K562 (cell line): ENCODE results near the gene KLHL12. TPM values are rescaled to one million over a fixed set of nuclear protein-coding genes. Genes with fewer than 3 reads are reported as not detected.
A peak's percentile ranks its signal among the peaks of the same experiment; 100 is the strongest.

Source experiments
- CCAR2 ChIP-seq: fragments of 200-400 bp; formaldehyde crosslinking; IDR thresholded peaks from 2 replicates; pipeline ENCODE4 v1.6.1; 2017; ENCODE audit warnings: mild to moderate bottlenecking, low read depth, low read length
- CREB3L1 ChIP-seq: fragments of 450-650 bp; IDR thresholded peaks from 2 replicates; pipeline ENCODE4 v1.6.1; 2014; ENCODE audit warnings: low read depth, mild to moderate bottlenecking, moderate library complexity, borderline replicate concordance
- CREBBP ChIP-seq: IDR thresholded peaks from one replicate; pipeline ENCODE4 v1.6.1; 2012; ENCODE audit warnings: low read depth, mild to moderate bottlenecking, control low read depth, inconsistent platforms, low read length
- GABPA ChIP-seq: fragments of 200-800 bp; sonication (Bioruptor generic); conservative IDR thresholded peaks from 2 replicates; pipeline ENCODE4 v1.6.1; 2016; ENCODE audit warnings: low read depth, missing genetic modification characterization, missing compliant biosample characterization
- GATAD2B ChIP-seq: fragments of 450-650 bp; IDR thresholded peaks from 2 replicates; pipeline ENCODE4 v1.6.1; 2017; ENCODE audit warnings: mild to moderate bottlenecking, borderline replicate concordance
- GTF2E2 ChIP-seq: fragments of 200-800 bp; sonication (Bioruptor generic); IDR thresholded peaks from 2 replicates; pipeline ENCODE4 v1.6.1; 2016; ENCODE audit warnings: missing genetic modification characterization, missing compliant biosample characterization
- ILF3 ChIP-seq: fragments of 450-650 bp; IDR thresholded peaks from 2 replicates; pipeline ENCODE4 v1.6.1; 2018; ENCODE audit warnings: antibody characterized with exemption, mild to moderate bottlenecking, moderate library complexity, borderline replicate concordance
- KLF16 ChIP-seq: IDR thresholded peaks from 2 replicates; pipeline ENCODE4 v1.6.1; 2016; ENCODE audit warnings: antibody characterized with exemption
- KLF6 ChIP-seq: fragments of 250-450 bp; sonication (Bioruptor Pico); IDR thresholded peaks from 2 replicates; pipeline ENCODE4 v1.4.0; 2020; ENCODE audit warnings: mild to moderate bottlenecking, moderate library complexity, borderline replicate concordance
- NBN ChIP-seq: fragments of 450-650 bp; IDR thresholded peaks from 2 replicates; pipeline ENCODE4 v1.6.1; 2016; ENCODE audit warnings: low read depth, mild to moderate bottlenecking
- NFXL1 ChIP-seq: fragments of 450-650 bp; formaldehyde crosslinking; IDR thresholded peaks from 2 replicates; pipeline ENCODE4 v1.4.0; 2021; ENCODE audit warnings: mild to moderate bottlenecking
- NRF1 ChIP-seq, 2 experiments: fragments of 450-650 bp; IDR thresholded peaks in 1 of 2; conservative IDR thresholded peaks in 1 of 2; 2 replicates each; pipeline ENCODE4 v1.6.1; 2014; ENCODE audit warnings: mild to moderate bottlenecking in 2 of 2
- PHF21A ChIP-seq: fragments of 450-650 bp; IDR thresholded peaks from 2 replicates; pipeline ENCODE4 v1.6.1; 2017; ENCODE audit warnings: low read depth, borderline replicate concordance
- PHF8 ChIP-seq: fragments of 200-600 bp; sonication (generic); IDR thresholded peaks from 2 replicates; pipeline ENCODE4 v1.6.1; 2012; ENCODE audit warnings: mixed run types, mild to moderate bottlenecking, inconsistent platforms, low read length, moderate library complexity, borderline replicate concordance
- PKNOX1 ChIP-seq: fragments of 450-650 bp; IDR thresholded peaks from 2 replicates; pipeline ENCODE4 v1.6.1; 2016
- RB1 ChIP-seq: fragments of 450-650 bp; IDR thresholded peaks from 2 replicates; pipeline ENCODE4 v1.6.1; 2017; ENCODE audit warnings: low read depth, mild to moderate bottlenecking
- RBM39 ChIP-seq: fragments of 200-400 bp; formaldehyde crosslinking; optimal IDR thresholded peaks from 2 replicates; pipeline ENCODE3; 2018; ENCODE audit warnings: low read depth, low read length
- SAFB2 ChIP-seq: fragments of 200-400 bp; formaldehyde crosslinking; IDR thresholded peaks from 2 replicates; pipeline ENCODE4 v1.6.1; 2018; ENCODE audit warnings: borderline replicate concordance, low read length, low read depth, moderate library complexity; ENCODE audit not compliant: severe bottlenecking
- SPI1 ChIP-seq: IDR thresholded peaks from 2 replicates; pipeline ENCODE4 v1.6.1; 2011; ENCODE audit warnings: low read depth, low read length, control low read depth, borderline replicate concordance
- SRSF3 ChIP-seq: fragments of 200-400 bp; formaldehyde crosslinking; IDR thresholded peaks from 2 replicates; pipeline ENCODE4 v1.6.1; 2016; ENCODE audit warnings: mild to moderate bottlenecking, low read length, moderate library complexity; ENCODE audit not compliant: insufficient read depth
- U2AF1 ChIP-seq: fragments of 200-400 bp; formaldehyde crosslinking; optimal IDR thresholded peaks from 2 replicates; pipeline ENCODE3; 2017; ENCODE audit warnings: mild to moderate bottlenecking, low read depth, low read length, moderate library complexity
- U2AF2 ChIP-seq: fragments of 200-400 bp; formaldehyde crosslinking; optimal IDR thresholded peaks from 2 replicates; pipeline ENCODE3; 2017; ENCODE audit warnings: low read depth, mild to moderate bottlenecking, low read length
- ZKSCAN1 ChIP-seq: fragments of 150-350 bp; IDR thresholded peaks from 2 replicates; pipeline ENCODE4 v1.6.1; 2016; ENCODE audit warnings: low read depth, low read length
- ZNF408 ChIP-seq: fragments of 250-450 bp; sonication (Bioruptor Pico); IDR thresholded peaks from 2 replicates; pipeline ENCODE4 v1.4.0; 2020; ENCODE audit warnings: low read depth, mild to moderate bottlenecking, moderate library complexity
- ZNF41 ChIP-seq: fragments of 250-450 bp; sonication (Bioruptor Pico); conservative IDR thresholded peaks from 2 replicates; pipeline ENCODE4 v1.4.0; 2020; ENCODE audit warnings: mild to moderate bottlenecking
- ZNF77 ChIP-seq: fragments of 250-450 bp; sonication (Bioruptor Pico); IDR thresholded peaks from 2 replicates; pipeline ENCODE4 v1.5.0; 2020
- polyA plus RNA-seq, 8 experiments: library from polyadenylated mRNA; depleted of rRNA in 4 of 8; stranded (reverse) in 5 of 8; unstranded in 3 of 8; fragments of >200 nt; fragmentation: Nextera tagmentation in 2 of 8; fragmentation: Illumina TruSeq in 1 of 8; extraction: Ambion mirVana in 2 of 8; extraction: Trizol in 1 of 8; gene quantifications; 2 replicates each; pipeline versions ENCODE4 v1.2.1 to v1.2.3, GENCODE V29; 2011 to 2014; ENCODE audit warnings: inconsistent platforms in 1 of 8, missing spikeins in 1 of 8
- total RNA-seq, 7 experiments: library from RNA; depleted of rRNA in 6 of 7; stranded (reverse); fragments of >200 nt in 6 of 7; fragmentation: Illumina TruSeq in 2 of 7; extraction: Trizol in 2 of 7; gene quantifications; 2 replicates each; pipeline versions ENCODE4 v1.2.1 to v1.2.3, GENCODE V29; 2011 to 2021; ENCODE audit warnings: low replicate concordance in 1 of 7
- TF ChIP-seq, protein P1 (sequence below): sonication (generic); formaldehyde crosslinking; IDR thresholded peaks from 2 replicates; pipeline ENCODE4 v1.8.0; 2022; ENCODE audit warnings: missing genetic modification reagents, mild to moderate bottlenecking, borderline replicate concordance

Gene KLHL12
- total and polyA plus RNA-seq, 9 of the 15 experiments (the other 6 are each of a cell fraction or from before 2014, with no cell fraction given) = 23.1 to 85.1 (median 35.0) TPM

DNA sequence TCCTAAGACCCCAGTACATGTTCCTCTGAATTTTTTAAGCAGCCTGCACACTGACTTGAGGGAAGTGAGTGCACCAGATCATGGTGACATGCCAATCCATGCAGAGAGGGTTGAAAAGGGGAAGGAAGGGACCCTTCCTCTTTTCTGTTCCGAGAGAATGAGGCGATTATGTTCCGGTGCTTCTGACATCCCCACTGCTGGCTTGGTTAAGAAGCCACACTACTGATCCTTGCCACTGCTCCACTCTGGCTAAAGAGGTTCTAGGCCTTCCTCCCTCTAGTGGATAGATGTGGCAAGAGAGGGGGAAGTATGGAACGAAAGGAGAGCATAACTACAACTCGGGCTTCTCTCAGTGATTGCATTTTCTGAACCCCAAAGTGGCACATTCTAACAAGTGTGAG is 41.9 kb upstream of the KLHL12 start (continued):
- TF ChIP-seq NBN = no peak; the same call in 1 of the 2 replicates
- TF ChIP-seq PHF21A = no peak
- peak; percentile 70 for TF ChIP-seq RBM39
- TF ChIP-seq GABPA (tag) = no peak
- peak; percentile 86; the same call in 1 of the 2 replicates for TF ChIP-seq SPI1
- TF ChIP-seq U2AF1 = no peak
- peak; percentile 47; the same call in 1 of the 2 replicates for TF ChIP-seq RB1
- no peak for TF ChIP-seq ZNF41 (CRISPR knock-in tag)
- TF ChIP-seq PKNOX1 = 0 out of 2 replicates have a peak, but pooled peaks have one; percentile 3
- TF ChIP-seq NFXL1 = no peak
- TF ChIP-seq ZKSCAN1 = peak; percentile 70; the same call in 1 of the 2 replicates
- no peak for TF ChIP-seq CREBBP
- TF ChIP-seq ZNF77 (CRISPR knock-in tag) = no peak
- TF ChIP-seq KLF6 (CRISPR knock-in tag) = no peak
- TF ChIP-seq ZNF408 (CRISPR knock-in tag) = no peak
- no peak for TF ChIP-seq PHF8
- TF ChIP-seq SAFB2 = no peak
- TF ChIP-seq CREB3L1 = 0 out of 2 replicates have a peak, but pooled peaks have one; percentile 33
- 0 out of 2 replicates have a peak, but pooled peaks have one; percentile 36 for TF ChIP-seq GATAD2B
- TF ChIP-seq, protein P1, sequence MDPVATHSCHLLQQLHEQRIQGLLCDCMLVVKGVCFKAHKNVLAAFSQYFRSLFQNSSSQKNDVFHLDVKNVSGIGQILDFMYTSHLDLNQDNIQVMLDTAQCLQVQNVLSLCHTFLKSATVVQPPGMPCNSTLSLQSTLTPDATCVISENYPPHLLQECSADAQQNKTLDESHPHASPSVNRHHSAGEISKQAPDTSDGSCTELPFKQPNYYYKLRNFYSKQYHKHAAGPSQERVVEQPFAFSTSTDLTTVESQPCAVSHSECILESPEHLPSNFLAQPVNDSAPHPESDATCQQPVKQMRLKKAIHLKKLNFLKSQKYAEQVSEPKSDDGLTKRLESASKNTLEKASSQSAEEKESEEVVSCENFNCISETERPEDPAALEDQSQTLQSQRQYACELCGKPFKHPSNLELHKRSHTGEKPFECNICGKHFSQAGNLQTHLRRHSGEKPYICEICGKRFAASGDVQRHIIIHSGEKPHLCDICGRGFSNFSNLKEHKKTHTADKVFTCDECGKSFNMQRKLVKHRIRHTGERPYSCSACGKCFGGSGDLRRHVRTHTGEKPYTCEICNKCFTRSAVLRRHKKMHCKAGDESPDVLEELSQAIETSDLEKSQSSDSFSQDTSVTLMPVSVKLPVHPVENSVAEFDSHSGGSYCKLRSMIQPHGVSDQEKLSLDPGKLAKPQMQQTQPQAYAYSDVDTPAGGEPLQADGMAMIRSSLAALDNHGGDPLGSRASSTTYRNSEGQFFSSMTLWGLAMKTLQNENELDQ (CRISPR knock-in tag) = no peak
- TF ChIP-seq U2AF2 = no peak
- 0 out of 4 replicates have a peak, but pooled peaks of 1 of the 2 experiments have one; percentile 27 for TF ChIP-seq NRF1 (conservative IDR thresholded peaks at IDR 0.05 in 1 of 2, IDR thresholded peaks at IDR 0.05 in 1 of 2)
- TF ChIP-seq GTF2E2 (tag) = no peak
- TF ChIP-seq KLF16 = no peak
- TF ChIP-seq CCAR2 = no peak
- no peak for TF ChIP-seq ILF3
- no peak for TF ChIP-seq SRSF3
